Suprapubic skin (tissue), 4 donors: Measurements from ENCODE around the gene CCT2. TPM values are rescaled to one million over a fixed set of nuclear protein-coding genes. Genes with fewer than 3 reads are reported as not detected.
A peak's percentile ranks its signal among the peaks of the same experiment; 100 is the strongest.

Source experiments
- DNase-seq, 2 donors: peaks; one replicate each; pipeline ENCODE4 v3.0.0-alpha.2; 2019; ENCODE audit warnings: low spot score in 2 of 2
- H3K27ac ChIP-seq: fragments of 200-600 bp; sonication (generic); one replicate; pipeline ENCODE4 v1.5.1; 2019
- H3K27me3 ChIP-seq: fragments of 200-600 bp; sonication (generic); one replicate; pipeline ENCODE4 v1.5.1; 2019
- H3K36me3 ChIP-seq: fragments of 200-600 bp; sonication (generic); one replicate; pipeline ENCODE4 v1.5.1; 2019
- H3K4me1 ChIP-seq: fragments of 200-600 bp; sonication (generic); one replicate; pipeline ENCODE4 v1.5.1; 2019
- H3K4me3 ChIP-seq: fragments of 200-600 bp; sonication (generic); one replicate; pipeline ENCODE4 v1.5.1; 2019; ENCODE audit warnings: mild to moderate bottlenecking
- H3K9me3 ChIP-seq: fragments of 200-600 bp; sonication (generic); one replicate; pipeline ENCODE4 v1.5.1; 2019
- CTCF ChIP-seq, 2 donors: fragments of 200-600 bp in 1 of 2; fragments of 450-650 bp in 1 of 2; sonication (generic) in 1 of 2; IDR thresholded peaks; one replicate each; pipeline ENCODE4 v1.5.1; 2016 to 2019; ENCODE audit warnings: antibody characterized with exemption in 2 of 2, mild to moderate bottlenecking in 1 of 2, moderate library complexity in 1 of 2
- EP300 ChIP-seq: sonication (generic); formaldehyde crosslinking; IDR thresholded peaks from one replicate; pipeline ENCODE4 v1.6.1; 2017; ENCODE audit warnings: antibody characterized with exemption
- POLR2A ChIP-seq, 2 donors: fragments of 450-650 bp; IDR thresholded peaks; one replicate each; pipeline ENCODE4 v1.6.1; 2017; ENCODE audit warnings: antibody characterized with exemption in 2 of 2, mild to moderate bottlenecking in 2 of 2, moderate library complexity in 2 of 2
- POLR2AphosphoS5 ChIP-seq, 3 donors: sonication (generic); formaldehyde crosslinking; IDR thresholded peaks; one replicate each; pipeline ENCODE4 v1.6.1; 2017; ENCODE audit warnings: antibody characterized with exemption in 3 of 3
- WGBS: methylation state at CpG from one replicate; pipeline ENCODE4 v1.1.5; 2018; 5-methylcytosine and 5-hydroxymethylcytosine counted together
- total RNA-seq, 4 donors: library from RNA; depleted of rRNA; stranded (reverse); fragments of >200 nt; gene quantifications; one replicate each; pipeline ENCODE4 v1.1.0, GENCODE V29; 2016

CCT2 gene
- 100 to 1,000 TPM in 2 of 4 donors, 10 to 100 TPM in 2; 81.0 to 112 (median 96.7) TPM for total RNA-seq

- Histone ChIP-seq H3K9me3 (no peaks in the 10 kb centered on the region), H3K36me3 (peaks cover 37% of the 10 kb centered on the region), H3K4me1 (peaks cover 16% of the 10 kb centered on the region), H3K27ac (peak within 1 kb of the TSS; percentile 91), H3K4me3 (peak within 1 kb of the TSS; percentile 84), H3K27me3 (no peaks in the 10 kb centered on the region)
- peak; percentile 98 for DNase-seq
- TF ChIP-seq POLR2A (IDR thresholded peaks at IDR 0.05), result peak in 1 of 2 donors; percentile 71
- no peak for TF ChIP-seq EP300
- TF ChIP-seq POLR2AphosphoS5 (IDR thresholded peaks at IDR 0.05), result peak; percentile 81 to 91 (median 82)
- TF ChIP-seq CTCF (IDR thresholded peaks at IDR 0.05), result peak; percentile 19 to 30
- WGBS, result 0% methylated on average over 42 of the region's 63 CpGs
Observed at GRCh38 chr12:69585189-69586062, at the start of gene CCT2. Gene CCT2 (plus strand): TSS chr12:69585459. CDS start chr12:69585522, 63 bp downstream.

GRCh38 chr12:69540987-69541386, 44.3 kb upstream of the CCT2 start:
- no peaks in the 10 kb centered on the region for H3K4me1 ChIP-seq
- no peaks in the 10 kb centered on the region for H3K27me3 ChIP-seq
- WGBS, result 72% methylated on average over 2 of the region's 2 CpGs
- H3K27ac ChIP-seq, result no peak overlapping the region
- no peak for TF ChIP-seq CTCF (IDR thresholded peaks at IDR 0.05)
- TF ChIP-seq EP300, result no peak
- TF ChIP-seq POLR2A (IDR thresholded peaks at IDR 0.05), result no peak
- TF ChIP-seq POLR2AphosphoS5 (IDR thresholded peaks at IDR 0.05), result no peak
- no peak for DNase-seq
- H3K4me3 ChIP-seq, result no peak overlapping the region
- peaks cover 7% of the 10 kb centered on the region for H3K9me3 ChIP-seq
- H3K36me3 ChIP-seq, result peaks cover 5% of the 10 kb centered on the region

- Histone ChIP-seq H3K4me1 (no peaks in the 10 kb centered on the region), H3K4me3 (no peak overlapping the region), H3K36me3 (peaks cover 5% of the 10 kb centered on the region), H3K27ac (no peak overlapping the region), H3K27me3 (no peaks in the 10 kb centered on the region), H3K9me3 (peaks cover 7% of the 10 kb centered on the region)
- WGBS, result 100% methylated on average over 1 of the region's 1 CpG
- TF ChIP-seq POLR2A (IDR thresholded peaks at IDR 0.05) (no peak), CTCF (IDR thresholded peaks at IDR 0.05) (no peak), POLR2AphosphoS5 (IDR thresholded peaks at IDR 0.05) (no peak), EP300 (no peak)
- DNase-seq, result no peak
Observed at GRCh38 chr12:69544087-69544486, 41.2 kb upstream of the CCT2 start.

- H3K9me3 ChIP-seq, result peaks cover 7% of the 10 kb centered on the region
- no peak overlapping the region for H3K4me3 ChIP-seq
- peaks cover 5% of the 10 kb centered on the region for H3K36me3 ChIP-seq
- no peaks in the 10 kb centered on the region for H3K4me1 ChIP-seq
- DNase-seq, result no peak
- H3K27me3 ChIP-seq, result no peaks in the 10 kb centered on the region
- TF ChIP-seq POLR2AphosphoS5 (IDR thresholded peaks at IDR 0.05), result no peak
- WGBS, result 88% methylated on average over 1 of the region's 1 CpG
- no peak overlapping the region for H3K27ac ChIP-seq
Observed at GRCh38 chr12:69545081-69545480, 40.2 kb upstream of the CCT2 start.

- Histone ChIP-seq H3K9me3 (peaks cover 7% of the 10 kb centered on the region), H3K4me3 (no peak overlapping the region), H3K27me3 (no peaks in the 10 kb centered on the region), H3K36me3 (peaks cover 5% of the 10 kb centered on the region), H3K4me1 (no peaks in the 10 kb centered on the region), H3K27ac (no peak overlapping the region)
- TF ChIP-seq POLR2A (IDR thresholded peaks at IDR 0.05) (no peak), POLR2AphosphoS5 (IDR thresholded peaks at IDR 0.05) (no peak), CTCF (IDR thresholded peaks at IDR 0.05) (no peak), EP300 (no peak)
- DNase-seq, result no peak
- WGBS, result 93% methylated on average over 7 of the region's 7 CpGs
Observed at GRCh38 chr12:69546693-69547438, 38.4 kb upstream of the CCT2 start.
